HEK293T (cell line): ENCODE results near the gene PSIP1.

Source experiments
- ARNT ChIP-seq: fragments of 450-650 bp; IDR thresholded peaks from 2 replicates; pipeline ENCODE4 v1.6.1; 2017; ENCODE audit warnings: mild to moderate bottlenecking
- BHLHE40 ChIP-seq: fragments of 450-650 bp; IDR thresholded peaks from 2 replicates; pipeline ENCODE4 v1.6.1; 2016; ENCODE audit warnings: mild to moderate bottlenecking, moderate library complexity, borderline replicate concordance
- SUZ12 ChIP-seq: fragments of 450-650 bp; IDR thresholded peaks from 2 replicates; pipeline ENCODE4 v1.6.1; 2016; ENCODE audit warnings: mild to moderate bottlenecking
- ZNF384 ChIP-seq: fragments of 450-650 bp; IDR thresholded peaks from 2 replicates; pipeline ENCODE4 v1.6.1; 2016

- TF ChIP-seq ZNF384 = no peak
- no peak for TF ChIP-seq BHLHE40
- no peak for TF ChIP-seq SUZ12
- no peak for TF ChIP-seq ARNT
These were observed 31.1 kb upstream of the PSIP1 start for GRCh38 chr9:15541872-15542271.
